Body of pancreas (tissue), 4 donors: Measurements from ENCODE around the gene ZNF543. TPM values are rescaled to one million over a fixed set of nuclear protein-coding genes. Genes with fewer than 3 reads are reported as not detected.

Source experiments
- ATAC-seq: fragments of 150-250 bp; one replicate; pipeline ENCODE4 v1.9.1; 2016
- DNase-seq, 4 donors: peaks; one replicate each; pipeline ENCODE4 v3.0.0-alpha.2; 2019
- H3K27ac ChIP-seq, 4 donors: fragments of 200-600 bp; sonication (generic); 1 replicate in 3 of 4; 2 replicates in 1 of 4; pipeline versions ENCODE4 v1.5.1 to v1.6.1; 2016 to 2019; ENCODE audit warnings: mild to moderate bottlenecking in 1 of 4, mixed read lengths in 1 of 4, moderate library complexity in 1 of 4
- H3K27me3 ChIP-seq, 2 donors: fragments of 200-600 bp; sonication (generic); one replicate each; pipeline ENCODE4 v1.6.0; 2016; ENCODE audit warnings: mild to moderate bottlenecking in 1 of 2
- H3K36me3 ChIP-seq, 2 donors: fragments of 200-600 bp; sonication (generic); replicated peaks in 1 of 2; 2 replicates each; pipeline ENCODE4 v1.5.1; 2016; ENCODE audit warnings: low read depth in 2 of 2; ENCODE audit not compliant: insufficient read depth in 1 of 2
- H3K4me1 ChIP-seq: fragments of 200-600 bp; sonication (generic); one replicate; pipeline ENCODE4 v1.6.0; 2016
- H3K4me3 ChIP-seq, 2 donors: fragments of 200-600 bp; sonication (generic); 1 replicate in 1 of 2; 2 replicates in 1 of 2; pipeline ENCODE4 v1.5.1; 2016 to 2019
- H3K9me3 ChIP-seq, 3 donors: fragments of 200-600 bp; sonication (generic); 1 replicate in 2 of 3; 2 replicates in 1 of 3; pipeline ENCODE4 v1.5.1; 2016
- CTCF ChIP-seq, 7 experiments: fragments of 450-650 bp in 4 of 7; fragments of 200-600 bp in 3 of 7; sonication (generic) in 3 of 7; IDR thresholded peaks; one replicate each; pipeline ENCODE4 v1.5.1; 2016 to 2019; ENCODE audit warnings: antibody characterized with exemption in 7 of 7
- POLR2A ChIP-seq, 3 donors: fragments of 450-650 bp; IDR thresholded peaks; one replicate each; pipeline ENCODE4 v1.6.1; 2016; ENCODE audit warnings: antibody characterized with exemption in 3 of 3, mild to moderate bottlenecking in 2 of 3
- WGBS, 2 donors: methylation state at CpG; one replicate each; pipeline ENCODE4 v1.1.5; 2017; 5-methylcytosine and 5-hydroxymethylcytosine counted together
- intact Hi-C: fragments of 100-400 bp; cut with DNase I; formaldehyde crosslinking; loops from one replicate; pipeline ENCODE4 v1.15.1; 2023
- total RNA-seq, 2 donors: library from RNA; depleted of rRNA; stranded (reverse); fragments of >200 nt; gene quantifications; one replicate each; pipeline ENCODE4 v1.1.0, GENCODE V29; 2016

ZNF543 gene
- total RNA-seq, 2 donors from 2014 or later: 0.33 to 3.9 TPM

- Histone ChIP-seq H3K27ac (no peak overlapping the region), H3K9me3 (no peaks in the 10 kb centered on the region), H3K4me3 (no peak overlapping the region), H3K4me1 (no peaks in the 10 kb centered on the region), H3K27me3 (peaks cover 0 to 8% of the 10 kb centered on the region in 2 donors), H3K36me3 (no peaks in the 10 kb centered on the region)
- no peak for ATAC-seq
- TF ChIP-seq POLR2A (IDR thresholded peaks at IDR 0.05): no peak
- no peak for TF ChIP-seq CTCF (IDR thresholded peaks at IDR 0.05)
- intact Hi-C loops: no loop called here
- no peak for DNase-seq
- 51 to 74% methylated on average over 4 of the region's 4 CpGs for WGBS, 2 donors
These were observed 6.1 kb upstream of the ZNF543 start for GRCh38 chr19:57314146-57314545.

GRCh38 chr19:57317503-57317902 is 2.8 kb upstream of the ZNF543 start:
- H3K4me3 ChIP-seq: no peak overlapping the region
- no peak for TF ChIP-seq POLR2A (IDR thresholded peaks at IDR 0.05)
- no peak for TF ChIP-seq CTCF (IDR thresholded peaks at IDR 0.05)

GRCh38 chr19:57319869-57320179 is 448 bp upstream of the ZNF543 start:
- no peak for ATAC-seq
- Histone ChIP-seq H3K4me3 (peak overlapping the region; percentile 44 to 62), H3K36me3 (peaks cover 0 to 2% of the 10 kb centered on the region in 2 donors), H3K27ac (peak overlapping the region; percentile 63 to 85 (median 74)), H3K9me3 (no peaks in the 10 kb centered on the region), H3K27me3 (peaks cover 0 to 8% of the 10 kb centered on the region in 2 donors), H3K4me1 (peaks cover 24% of the 10 kb centered on the region)
- 0 to 6% methylated on average over 1 of the region's 1 CpG for WGBS, 2 donors
- TF ChIP-seq CTCF (IDR thresholded peaks at IDR 0.05) (no peak), POLR2A (IDR thresholded peaks at IDR 0.05) (no peak)
- DNase-seq: no peak
- intact Hi-C loops: no loop called here

More at GRCh38 chr19:57317503-57317902, 2.8 kb upstream of the ZNF543 start:
- Histone ChIP-seq H3K36me3 (no peaks in the 10 kb centered on the region), H3K9me3 (no peaks in the 10 kb centered on the region), H3K27me3 (peaks cover 0 to 8% of the 10 kb centered on the region in 2 donors), H3K27ac (no peak overlapping the region), H3K4me1 (peaks cover 24% of the 10 kb centered on the region)
- intact Hi-C loops: no loop called here
- ATAC-seq (no peak), DNase-seq (no peak)
- WGBS, 2 donors: 13 to 15% methylated on average over 16 to 29 of the region's 29 CpGs

DNA sequence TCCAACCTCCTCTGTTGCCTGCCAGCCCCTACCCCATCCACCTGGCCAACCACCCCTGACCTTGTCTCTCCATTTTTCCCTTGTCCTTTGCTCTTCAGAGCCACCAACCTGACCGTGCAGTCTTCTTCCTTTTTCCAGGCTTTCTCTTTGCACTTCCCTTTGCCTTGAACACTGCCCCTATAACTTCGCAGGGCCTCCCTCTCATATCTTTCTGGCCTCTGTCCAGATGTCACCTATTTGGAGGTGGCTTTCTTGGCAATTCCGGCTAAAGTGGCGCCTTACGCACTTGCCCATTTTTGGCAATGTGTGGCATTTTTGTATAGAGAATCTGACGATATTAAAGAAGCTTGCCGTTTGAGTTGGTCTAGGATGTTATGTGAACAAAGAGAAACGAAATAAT is 844 bp downstream of the ZNF543 start:
- Histone ChIP-seq H3K4me3 (peak overlapping the region in 1 of 2 donors; percentile 44), H3K27me3 (peaks cover 0 to 8% of the 10 kb centered on the region in 2 donors), H3K27ac (peak overlapping the region in 2 of 4 donors; percentile 74 to 85), H3K4me1 (peaks cover 24% of the 10 kb centered on the region), H3K36me3 (peaks cover 0 to 3% of the 10 kb centered on the region in 2 donors), H3K9me3 (no peaks in the 10 kb centered on the region)
- DNase-seq: no peak
- no peak for ATAC-seq
- TF ChIP-seq POLR2A (IDR thresholded peaks at IDR 0.05): no peak
- no peak for TF ChIP-seq CTCF (IDR thresholded peaks at IDR 0.05)
- intact Hi-C loops: no loop called here
- WGBS, 2 donors: 31 to 39% methylated on average over 8 of the region's 8 CpGs

GRCh38 chr19:57321751-57322150 is 1.5 kb downstream of the ZNF543 start:
- intact Hi-C loops: no loop called here
- Histone ChIP-seq H3K27me3 (peaks cover 0 to 8% of the 10 kb centered on the region in 2 donors), H3K36me3 (peaks cover 0 to 6% of the 10 kb centered on the region in 2 donors), H3K27ac (no peak overlapping the region), H3K9me3 (no peaks in the 10 kb centered on the region), H3K4me1 (peaks cover 24% of the 10 kb centered on the region), H3K4me3 (no peak overlapping the region)
- WGBS, 2 donors: 70 to 75% methylated on average over 2 to 3 of the region's 3 CpGs
- TF ChIP-seq POLR2A (IDR thresholded peaks at IDR 0.05) (no peak), CTCF (IDR thresholded peaks at IDR 0.05) (no peak)
- DNase-seq (no peak), ATAC-seq (no peak)
